Fibroblast of lung (primary cell): Measurements from ENCODE around the gene SEMA5A. TPM values are rescaled to one million over a fixed set of nuclear protein-coding genes. Genes with fewer than 3 reads are reported as not detected.

ENCODE experiments used
- DNase-seq, 2 donors: peaks; one replicate each; pipeline versions ENCODE4 v3.0.0 to v3.0.0-alpha.2; 2010; ENCODE audit warnings: low read depth in 2 of 2
- H2AFZ ChIP-seq: 2 replicates; pipeline ENCODE4 v1.5.1; 2012; ENCODE audit warnings: low read length, control low read depth, inconsistent platforms
- H3K27ac ChIP-seq: 2 replicates; pipeline ENCODE4 v1.5.1; 2011; ENCODE audit warnings: low read length, control low read depth; ENCODE audit not compliant: insufficient read depth
- H3K27me3 ChIP-seq: 2 replicates; pipeline ENCODE4 v1.5.1; 2011; ENCODE audit warnings: mild to moderate bottlenecking, low read length; ENCODE audit not compliant: control insufficient read depth, insufficient read depth
- H3K36me3 ChIP-seq: 2 replicates; pipeline ENCODE4 v1.5.1; 2011; ENCODE audit warnings: low read length; ENCODE audit not compliant: control insufficient read depth, insufficient read depth
- H3K4me1 ChIP-seq: 2 replicates; pipeline ENCODE4 v1.5.1; 2011; ENCODE audit warnings: low read length; ENCODE audit not compliant: control insufficient read depth, insufficient read depth; ENCODE audit errors: extremely low read depth
- H3K4me2 ChIP-seq: 2 replicates; pipeline ENCODE4 v1.5.1; 2011; ENCODE audit warnings: low read length, control low read depth; ENCODE audit not compliant: insufficient read depth; ENCODE audit errors: extremely low read depth
- H3K4me3 ChIP-seq, 4 experiments: fragments of 200-600 bp in 1 of 4; sonication (generic) in 1 of 4; replicated peaks in 1 of 4; 2 replicates each; pipeline ENCODE4 v1.5.1; 2011 to 2016; ENCODE audit warnings: low read length in 4 of 4, low read depth in 3 of 4, mild to moderate bottlenecking in 3 of 4, control low read depth in 2 of 4, inconsistent platforms in 1 of 4, mixed read lengths in 1 of 4; ENCODE audit not compliant: insufficient read depth in 1 of 4; ENCODE audit errors: control extremely low read depth in 1 of 4
- H3K79me2 ChIP-seq: 2 replicates; pipeline ENCODE4 v1.5.1; 2012; ENCODE audit warnings: mild to moderate bottlenecking, low read length, inconsistent platforms; ENCODE audit not compliant: control insufficient read depth, insufficient read depth
- H3K9ac ChIP-seq: 2 replicates; pipeline ENCODE4 v1.5.1; 2011; ENCODE audit warnings: mild to moderate bottlenecking, low read length, control low read depth; ENCODE audit not compliant: insufficient read depth
- H3K9me3 ChIP-seq: 2 replicates; pipeline ENCODE4 v1.5.1; 2012; ENCODE audit warnings: low read depth, low read length; ENCODE audit not compliant: control insufficient read depth, insufficient read depth
- H4K20me1 ChIP-seq: 2 replicates; pipeline ENCODE4 v1.5.1; 2011; ENCODE audit warnings: low read length; ENCODE audit not compliant: control insufficient read depth, insufficient read depth; ENCODE audit errors: extremely low read depth
- CTCF ChIP-seq, 2 donors: IDR thresholded peaks in 1 of 2; conservative IDR thresholded peaks in 1 of 2; 1 replicate in 1 of 2; 2 replicates in 1 of 2; pipeline ENCODE4 v1.5.1; 2011 to 2012; ENCODE audit warnings: low read length in 2 of 2, control low read depth in 1 of 2, inconsistent platforms in 1 of 2, low read depth in 1 of 2, mild to moderate bottlenecking in 1 of 2
- EZH2 ChIP-seq: IDR thresholded peaks from 2 replicates; pipeline ENCODE4 v1.5.1; 2012; ENCODE audit warnings: low read length, control low read depth, mild to moderate bottlenecking; ENCODE audit errors: missing control alignments
- polyA plus RNA-seq, 2 donors: library from polyadenylated mRNA; depleted of rRNA in 1 of 2; stranded (reverse) in 1 of 2; unstranded in 1 of 2; fragments of >200 nt; gene quantifications; 2 replicates each; pipeline ENCODE4 v1.2.1, GENCODE V29; 2011 to 2012; ENCODE audit warnings: missing spikeins in 1 of 2
- total RNA-seq: library from RNA; depleted of rRNA; stranded (reverse); fragments of >200 nt; gene quantifications from 2 replicates; pipeline ENCODE4 v1.2.1, GENCODE V29; 2014

Gene SEMA5A
- total and polyA plus RNA-seq, 2 donors (not counting 1 experiment from before 2014, with no cell fraction given): 30.6 to 49.0 TPM

DNA sequence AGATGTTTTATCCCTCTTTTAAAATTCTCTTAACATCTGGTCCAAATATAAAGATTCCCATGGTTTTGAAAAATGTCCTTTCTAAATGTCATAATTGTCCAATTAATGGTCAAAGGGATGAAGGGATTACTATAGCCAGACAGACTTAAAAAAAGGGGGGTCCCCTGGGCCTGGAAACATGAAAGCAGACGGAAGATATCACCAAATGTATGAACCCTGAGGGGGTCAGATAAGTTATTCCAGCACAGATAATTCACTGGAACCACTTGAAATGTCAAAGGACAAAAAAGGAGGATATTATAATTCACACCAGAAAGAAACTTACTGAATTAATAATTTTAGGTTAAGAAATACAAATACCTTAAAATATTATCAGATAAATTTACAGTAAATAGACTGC is 155.8 kb downstream of the SEMA5A start:
- no peaks in the 10 kb centered on the region for H4K20me1 ChIP-seq
- H3K27me3 ChIP-seq: no peaks in the 10 kb centered on the region
- no peak for TF ChIP-seq EZH2
- no peak for TF ChIP-seq CTCF (conservative IDR thresholded peaks at IDR 0.05 in 1 of 2, IDR thresholded peaks at IDR 0.05 in 1 of 2; ENCODE audit: low read depth in 1 of 2, low read length in 2 of 2)
- no peak overlapping the region for H3K4me2 ChIP-seq
- H3K4me3 ChIP-seq: no peak overlapping the region
- H3K79me2 ChIP-seq: no peaks in the 10 kb centered on the region
- no peak overlapping the region for H3K27ac ChIP-seq
- no peaks in the 10 kb centered on the region for H3K4me1 ChIP-seq
- no peak overlapping the region for H2AFZ ChIP-seq
- no peaks in the 10 kb centered on the region for H3K36me3 ChIP-seq
- H3K9me3 ChIP-seq: no peaks in the 10 kb centered on the region
- no peak overlapping the region for H3K9ac ChIP-seq
- DNase-seq: no peak

DNA sequence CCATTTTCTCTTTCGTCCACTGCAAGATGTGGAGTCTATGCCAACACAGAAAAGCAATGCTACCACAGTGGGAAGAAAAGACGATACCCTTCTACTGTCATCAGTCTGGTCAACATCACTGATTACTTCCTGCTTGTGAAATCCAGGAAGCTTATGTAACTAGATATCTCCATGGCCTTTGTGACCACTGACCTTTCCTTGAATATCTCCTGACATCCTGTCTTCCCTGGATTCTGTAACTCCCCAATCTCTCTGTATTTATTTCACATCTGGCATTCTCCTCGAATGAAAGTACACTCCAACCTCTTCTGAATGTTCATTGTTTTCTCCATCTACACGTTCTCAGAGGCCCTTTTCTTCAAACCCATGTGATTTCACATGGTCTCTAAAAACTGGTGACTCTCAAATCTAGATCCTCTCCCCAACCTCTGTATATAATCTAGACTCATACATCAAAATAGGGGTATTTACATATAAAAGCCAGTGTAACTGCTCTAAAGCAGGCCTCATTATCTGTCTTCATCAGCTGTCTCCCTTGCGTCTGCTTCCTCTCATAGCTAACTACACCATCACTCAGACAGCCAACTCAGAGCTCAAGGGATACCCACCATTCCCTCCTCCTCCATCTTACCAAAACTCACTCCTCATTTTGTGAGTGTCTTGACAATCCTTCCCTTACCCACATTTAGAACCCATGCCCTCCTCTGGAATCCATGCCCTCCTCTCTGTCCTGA is 156.8 kb downstream of the SEMA5A start:
- no peak for DNase-seq
- Histone ChIP-seq H3K4me3 (no peak overlapping the region), H2AFZ (no peak overlapping the region), H4K20me1 (no peaks in the 10 kb centered on the region), H3K9ac (no peak overlapping the region), H3K4me2 (no peak overlapping the region), H3K4me1 (no peaks in the 10 kb centered on the region), H3K27me3 (no peaks in the 10 kb centered on the region), H3K27ac (no peak overlapping the region), H3K9me3 (no peaks in the 10 kb centered on the region), H3K79me2 (no peaks in the 10 kb centered on the region), H3K36me3 (no peaks in the 10 kb centered on the region)
- TF ChIP-seq CTCF (conservative IDR thresholded peaks at IDR 0.05 in 1 of 2, IDR thresholded peaks at IDR 0.05 in 1 of 2; ENCODE audit: low read depth in 1 of 2, low read length in 2 of 2): no peak
- no peak for TF ChIP-seq EZH2

DNA sequence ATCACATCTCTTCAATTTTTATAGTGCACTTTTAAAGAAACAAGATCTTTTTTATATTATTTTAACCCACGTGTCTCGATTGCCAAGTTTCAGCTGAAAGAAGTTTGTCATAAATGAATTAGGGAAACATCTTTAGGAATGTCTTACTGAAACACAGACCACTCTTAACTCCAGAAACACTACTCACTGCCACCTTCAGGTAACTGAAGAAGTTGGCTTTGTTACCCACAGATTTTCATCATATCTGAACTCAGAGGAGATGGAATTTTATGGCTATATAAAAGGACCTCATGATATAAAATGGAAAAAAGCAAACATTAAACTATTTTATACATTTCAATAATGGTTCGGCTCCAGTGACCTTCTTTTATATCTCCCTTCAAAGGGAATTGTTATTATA is 158.0 kb downstream of the SEMA5A start:
- no peak for TF ChIP-seq EZH2
- TF ChIP-seq CTCF (conservative IDR thresholded peaks at IDR 0.05 in 1 of 2, IDR thresholded peaks at IDR 0.05 in 1 of 2; ENCODE audit: low read depth in 1 of 2, low read length in 2 of 2): no peak
- DNase-seq: no peak
- no peaks in the 10 kb centered on the region for H3K4me1 ChIP-seq

More for the DNA sequence above, 158.0 kb downstream of the SEMA5A start:
- H2AFZ ChIP-seq: no peak overlapping the region
- no peaks in the 10 kb centered on the region for H3K36me3 ChIP-seq
- H3K4me2 ChIP-seq: no peak overlapping the region
- H3K9ac ChIP-seq: no peak overlapping the region
- H3K4me3 ChIP-seq: no peak overlapping the region
- no peaks in the 10 kb centered on the region for H3K79me2 ChIP-seq
- no peaks in the 10 kb centered on the region for H4K20me1 ChIP-seq
- no peak overlapping the region for H3K27ac ChIP-seq
- H3K9me3 ChIP-seq: no peaks in the 10 kb centered on the region
- H3K27me3 ChIP-seq: no peaks in the 10 kb centered on the region
